ENCODE results near the gene HSPA5. TPM values are rescaled to one million over a fixed set of nuclear protein-coding genes. Genes with fewer than 3 reads are reported as not detected.
A peak's percentile ranks its signal among the peaks of the same experiment; 100 is the strongest.

Gene HSPA5
- total RNA-seq, 6 donors from 2014 or later, result 46.1 to 318 (median 183) TPM

DNA sequence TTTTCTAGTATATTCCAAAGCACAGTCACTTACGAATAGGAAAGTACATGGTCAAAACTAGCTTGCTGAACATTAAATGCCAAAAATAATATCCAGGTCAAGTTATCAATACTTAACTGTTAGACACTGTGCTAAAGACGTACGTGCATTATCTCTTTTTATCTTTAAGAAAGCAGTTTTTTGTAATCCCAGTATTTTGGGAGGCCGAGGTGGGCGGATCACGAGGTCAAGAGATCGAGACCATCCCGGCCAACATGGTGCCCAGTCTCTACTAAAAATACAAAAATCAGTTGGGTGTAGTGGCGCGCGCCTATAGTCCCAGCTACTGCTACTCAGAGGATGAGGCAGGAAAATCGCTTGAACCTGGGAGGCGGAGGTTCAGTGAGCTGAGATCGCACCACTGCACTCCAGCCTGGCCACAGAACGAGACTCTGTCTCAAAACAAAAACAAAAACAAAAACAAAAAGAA lies 2.7 kb upstream of the HSPA5 start:
- peaks cover 7 to 13% (median 9%) of the 10 kb centered on the region in 4 donors for H3K36me3 ChIP-seq
- no peak for DNase-seq
- ATAC-seq (ENCODE audit: low FRiP score in 2 of 2), result no peak
- no peaks in the 10 kb centered on the region for H3K27me3 ChIP-seq
- TF ChIP-seq EP300 (IDR thresholded peaks at IDR 0.05) (no peak), POLR2A (IDR thresholded peaks at IDR 0.05) (no peak), POLR2AphosphoS5 (IDR thresholded peaks at IDR 0.05) (no peak)
- TF ChIP-seq, protein P1, sequence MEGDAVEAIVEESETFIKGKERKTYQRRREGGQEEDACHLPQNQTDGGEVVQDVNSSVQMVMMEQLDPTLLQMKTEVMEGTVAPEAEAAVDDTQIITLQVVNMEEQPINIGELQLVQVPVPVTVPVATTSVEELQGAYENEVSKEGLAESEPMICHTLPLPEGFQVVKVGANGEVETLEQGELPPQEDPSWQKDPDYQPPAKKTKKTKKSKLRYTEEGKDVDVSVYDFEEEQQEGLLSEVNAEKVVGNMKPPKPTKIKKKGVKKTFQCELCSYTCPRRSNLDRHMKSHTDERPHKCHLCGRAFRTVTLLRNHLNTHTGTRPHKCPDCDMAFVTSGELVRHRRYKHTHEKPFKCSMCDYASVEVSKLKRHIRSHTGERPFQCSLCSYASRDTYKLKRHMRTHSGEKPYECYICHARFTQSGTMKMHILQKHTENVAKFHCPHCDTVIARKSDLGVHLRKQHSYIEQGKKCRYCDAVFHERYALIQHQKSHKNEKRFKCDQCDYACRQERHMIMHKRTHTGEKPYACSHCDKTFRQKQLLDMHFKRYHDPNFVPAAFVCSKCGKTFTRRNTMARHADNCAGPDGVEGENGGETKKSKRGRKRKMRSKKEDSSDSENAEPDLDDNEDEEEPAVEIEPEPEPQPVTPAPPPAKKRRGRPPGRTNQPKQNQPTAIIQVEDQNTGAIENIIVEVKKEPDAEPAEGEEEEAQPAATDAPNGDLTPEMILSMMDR (IDR thresholded peaks at IDR 0.05), result no peak
- WGBS, 2 donors, result 91 to 94% methylated on average over 15 of the region's 15 CpGs
- H3K4me1 ChIP-seq, result peaks cover 18 to 38% (median 23%) of the 10 kb centered on the region in 4 donors
- no peaks in the 10 kb centered on the region for H3K9me3 ChIP-seq
- H3K27ac ChIP-seq, result no peak overlapping the region
- no peak overlapping the region for H3K4me3 ChIP-seq

DNA sequence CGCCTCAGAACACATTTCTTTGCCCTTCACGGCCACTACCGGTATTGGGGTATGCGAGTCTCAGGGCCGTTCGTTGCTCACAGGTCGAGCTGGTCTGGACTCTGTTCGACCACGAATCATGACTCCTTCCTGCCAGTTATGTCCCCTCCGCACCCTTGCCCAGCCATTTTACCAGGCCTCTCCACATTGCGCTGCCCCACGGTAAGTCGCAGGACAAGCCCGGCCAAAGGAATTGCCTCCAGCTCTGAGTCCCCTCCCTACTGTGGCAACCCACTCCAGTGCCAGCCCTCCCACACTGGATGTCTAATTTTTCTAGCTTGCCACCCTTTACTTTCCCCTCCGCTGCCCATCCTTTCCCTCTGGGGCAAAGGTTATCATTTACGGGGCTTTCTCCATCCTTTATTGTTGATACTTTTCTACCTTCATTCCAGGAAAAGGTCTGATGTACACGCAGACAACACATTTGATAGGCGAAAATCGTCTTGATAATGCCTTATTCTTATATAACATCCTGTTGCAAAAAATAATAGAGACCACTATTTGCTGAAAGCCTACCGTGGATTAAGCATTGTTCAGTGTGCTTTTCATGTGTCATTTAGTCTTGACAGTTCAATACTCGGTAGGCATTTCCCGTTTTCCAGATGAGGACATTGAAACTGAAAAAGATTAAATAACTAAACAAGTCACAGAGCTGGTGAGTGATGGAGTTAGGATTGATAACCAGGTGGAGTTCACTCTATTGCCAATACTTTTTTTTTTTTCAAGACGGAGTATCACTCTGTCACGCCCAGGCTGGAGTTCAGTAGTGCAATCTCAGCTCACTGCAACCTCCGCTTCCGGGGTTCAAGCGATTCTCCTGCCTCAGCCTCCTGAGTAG lies 958 bp upstream of the HSPA5 start:
- DNase-seq, result peak in 1 of 2 donors; percentile 28
- Histone ChIP-seq H3K4me1 (peaks cover 36 to 55% (median 41%) of the 10 kb centered on the region in 4 donors), H3K9me3 (no peaks in the 10 kb centered on the region), H3K27me3 (no peaks in the 10 kb centered on the region), H3K27ac (peak overlapping the region; percentile 91 to 98 (median 94)), H3K36me3 (peaks cover 9 to 30% (median 26%) of the 10 kb centered on the region in 4 donors), H3K4me3 (peak overlapping the region; percentile 15 to 94 (median 81))
- 21 to 27% methylated on average over 21 to 27 of the region's 27 CpGs for WGBS, 2 donors
- peak; percentile 22 to 33 for ATAC-seq (ENCODE audit: low FRiP score in 2 of 2)
- TF ChIP-seq POLR2AphosphoS5 (IDR thresholded peaks at IDR 0.05) (no peak), POLR2A (IDR thresholded peaks at IDR 0.05) (peak in 1 of 4 donors; percentile 8), EP300 (IDR thresholded peaks at IDR 0.05) (no peak)
- TF ChIP-seq, protein P1 (IDR thresholded peaks at IDR 0.05), result peak in 1 of 6 experiments; percentile 6

DNA sequence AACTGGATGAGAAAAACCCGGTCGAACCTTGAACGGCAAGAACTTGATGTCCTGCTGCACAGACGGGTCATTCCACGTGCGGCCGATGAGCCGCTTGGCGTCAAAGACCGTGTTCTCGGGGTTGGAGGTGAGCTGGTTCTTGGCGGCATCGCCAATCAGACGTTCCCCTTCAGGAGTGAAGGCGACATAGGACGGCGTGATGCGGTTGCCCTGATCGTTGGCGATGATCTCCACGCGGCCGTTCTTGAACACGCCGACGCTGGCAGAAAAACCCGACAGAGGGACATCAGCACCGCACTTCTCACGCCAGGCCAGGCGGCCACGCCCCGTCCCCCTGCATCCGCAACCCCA lies 519 bp downstream of the HSPA5 start:
- DNase-seq (peak in 1 of 2 donors; percentile 49), ATAC-seq (ENCODE audit: low FRiP score in 2 of 2) (peak; percentile 25 to 36)
- Histone ChIP-seq H3K9me3 (no peaks in the 10 kb centered on the region), H3K27me3 (no peaks in the 10 kb centered on the region), H3K36me3 (peaks cover 18 to 45% (median 38%) of the 10 kb centered on the region in 4 donors), H3K4me3 (peak overlapping the region; percentile 62 to 94 (median 81)), H3K4me1 (peaks cover 49 to 70% (median 55%) of the 10 kb centered on the region in 4 donors), H3K27ac (peak overlapping the region; percentile 92 to 98 (median 96))
- TF ChIP-seq EP300 (IDR thresholded peaks at IDR 0.05), result peak in 1 of 4 donors; percentile 8
- TF ChIP-seq, protein P1 (IDR thresholded peaks at IDR 0.05), result no peak
- 0 to 1% methylated on average over 15 to 26 of the region's 33 CpGs for WGBS, 2 donors

DNA sequence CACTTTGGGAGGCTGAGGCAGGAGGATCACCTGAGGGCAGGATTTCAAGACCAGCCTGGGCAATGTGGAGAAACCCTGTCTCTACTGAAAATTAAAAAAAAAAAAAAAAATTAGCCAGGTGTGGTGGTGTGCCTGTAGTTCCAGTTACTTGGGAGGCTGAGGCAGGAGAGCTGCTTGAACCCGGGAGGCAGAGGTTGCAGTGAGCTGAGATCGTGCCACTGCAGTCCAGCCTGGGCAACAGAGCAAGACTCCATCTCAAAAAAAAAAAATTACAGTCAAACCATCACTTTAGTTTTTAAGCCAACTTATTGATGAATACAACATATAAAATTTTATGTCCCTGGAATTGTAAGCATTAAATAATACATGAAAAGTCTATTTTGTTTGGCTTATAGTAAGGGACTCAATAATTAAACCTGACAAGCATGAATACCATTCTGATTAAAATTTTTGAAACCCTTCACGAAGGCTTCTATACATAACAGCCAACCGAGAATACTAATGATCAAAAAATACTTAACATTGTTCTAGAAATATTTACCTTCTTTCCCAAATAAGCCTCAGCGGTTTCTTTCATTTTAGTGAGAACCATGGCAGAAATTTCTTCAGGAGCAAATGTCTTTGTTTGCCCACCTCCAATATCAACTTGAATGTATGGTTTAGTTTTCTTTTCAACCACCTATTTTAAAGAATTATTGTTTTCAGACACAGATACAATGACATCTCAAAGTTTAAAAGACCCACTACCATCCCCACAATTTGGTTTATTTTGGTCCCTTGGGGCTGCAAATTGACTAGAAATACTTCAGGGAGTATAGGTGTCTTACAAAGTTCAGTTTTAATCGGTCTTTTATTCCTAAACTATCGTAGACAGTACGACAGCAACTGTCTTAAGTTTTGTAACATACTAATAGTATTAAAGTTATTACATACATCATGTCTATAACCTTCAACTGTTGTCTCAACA lies 1.2 kb downstream of the HSPA5 start:
- Histone ChIP-seq H3K36me3 (peaks cover 18 to 52% (median 44%) of the 10 kb centered on the region in 4 donors), H3K27me3 (no peaks in the 10 kb centered on the region), H3K27ac (peak overlapping the region; percentile 92 to 98 (median 96)), H3K9me3 (no peaks in the 10 kb centered on the region), H3K4me3 (peak overlapping the region; percentile 62 to 94 (median 81)), H3K4me1 (peaks cover 55 to 77% (median 62%) of the 10 kb centered on the region in 4 donors)
- WGBS, 2 donors, result 10 to 11% methylated on average over 8 of the region's 8 CpGs
- no peak for ATAC-seq (ENCODE audit: low FRiP score in 2 of 2)
- no peak for TF ChIP-seq POLR2AphosphoS5 (IDR thresholded peaks at IDR 0.05)
- TF ChIP-seq, protein P1 (IDR thresholded peaks at IDR 0.05), result no peak
- DNase-seq, result no peak
